ENCODE data around the gene APBB1.

Gene APBB1

DNA sequence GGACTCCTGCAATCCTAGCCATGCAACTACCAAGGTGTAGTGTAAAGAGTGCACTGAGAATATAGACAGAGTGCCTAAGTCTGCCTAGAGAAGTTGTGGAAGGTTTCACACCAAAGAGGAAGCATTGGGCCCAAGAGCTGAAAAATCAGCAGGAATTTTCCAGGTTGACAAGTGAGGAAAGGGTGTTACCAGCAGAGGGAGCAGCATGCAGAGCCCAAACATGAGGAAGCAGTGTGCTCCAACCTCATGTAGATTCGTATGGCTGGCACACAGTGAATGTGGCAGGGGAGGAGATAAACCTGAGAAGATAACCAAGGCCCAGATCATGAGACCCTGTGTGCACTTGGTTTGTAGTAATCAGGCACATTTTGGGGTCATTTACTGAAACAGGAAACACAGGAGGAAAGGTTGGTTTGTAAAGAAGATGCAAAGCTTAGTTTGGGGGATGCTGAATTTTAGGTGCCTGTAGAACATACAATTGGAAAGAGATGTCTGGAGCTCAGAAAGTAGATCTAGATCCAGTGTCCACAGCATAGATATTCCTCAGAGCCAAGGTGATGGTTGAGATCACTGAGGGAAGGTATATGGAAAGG lies 20.2 kb upstream of the APBB1 start:
- Histone ChIP-seq H3K27me3 (ENCODE audit: insufficient read depth, low read depth) (no peaks in the 10 kb centered on the region), H3K4me2 (no peak overlapping the region), H4K20me1 (ENCODE audit: insufficient read depth) (no peaks in the 10 kb centered on the region), H2AFZ (ENCODE audit: low read depth) (peak overlapping the region; percentile 14; the same call in 1 of the 2 replicates), H3K27ac (no peak overlapping the region), H3K79me2 (ENCODE audit: insufficient read depth, low read depth) (no peaks in the 10 kb centered on the region), H3K4me3 (IDR thresholded peaks at IDR 0.05; ENCODE audit: insufficient read depth, low read depth, low read length) (no peak overlapping the region), H3K36me3 (ENCODE audit: insufficient read depth) (no peaks in the 10 kb centered on the region), H3K9ac (no peak overlapping the region), H3K4me1 (ENCODE audit: low read depth, poor library complexity, severe bottlenecking) (no peaks in the 10 kb centered on the region)
- TF ChIP-seq, protein P1, sequence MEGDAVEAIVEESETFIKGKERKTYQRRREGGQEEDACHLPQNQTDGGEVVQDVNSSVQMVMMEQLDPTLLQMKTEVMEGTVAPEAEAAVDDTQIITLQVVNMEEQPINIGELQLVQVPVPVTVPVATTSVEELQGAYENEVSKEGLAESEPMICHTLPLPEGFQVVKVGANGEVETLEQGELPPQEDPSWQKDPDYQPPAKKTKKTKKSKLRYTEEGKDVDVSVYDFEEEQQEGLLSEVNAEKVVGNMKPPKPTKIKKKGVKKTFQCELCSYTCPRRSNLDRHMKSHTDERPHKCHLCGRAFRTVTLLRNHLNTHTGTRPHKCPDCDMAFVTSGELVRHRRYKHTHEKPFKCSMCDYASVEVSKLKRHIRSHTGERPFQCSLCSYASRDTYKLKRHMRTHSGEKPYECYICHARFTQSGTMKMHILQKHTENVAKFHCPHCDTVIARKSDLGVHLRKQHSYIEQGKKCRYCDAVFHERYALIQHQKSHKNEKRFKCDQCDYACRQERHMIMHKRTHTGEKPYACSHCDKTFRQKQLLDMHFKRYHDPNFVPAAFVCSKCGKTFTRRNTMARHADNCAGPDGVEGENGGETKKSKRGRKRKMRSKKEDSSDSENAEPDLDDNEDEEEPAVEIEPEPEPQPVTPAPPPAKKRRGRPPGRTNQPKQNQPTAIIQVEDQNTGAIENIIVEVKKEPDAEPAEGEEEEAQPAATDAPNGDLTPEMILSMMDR (conservative IDR thresholded peaks at IDR 0.05; ENCODE audit: low read depth, low read length): peak; percentile 65

DNA sequence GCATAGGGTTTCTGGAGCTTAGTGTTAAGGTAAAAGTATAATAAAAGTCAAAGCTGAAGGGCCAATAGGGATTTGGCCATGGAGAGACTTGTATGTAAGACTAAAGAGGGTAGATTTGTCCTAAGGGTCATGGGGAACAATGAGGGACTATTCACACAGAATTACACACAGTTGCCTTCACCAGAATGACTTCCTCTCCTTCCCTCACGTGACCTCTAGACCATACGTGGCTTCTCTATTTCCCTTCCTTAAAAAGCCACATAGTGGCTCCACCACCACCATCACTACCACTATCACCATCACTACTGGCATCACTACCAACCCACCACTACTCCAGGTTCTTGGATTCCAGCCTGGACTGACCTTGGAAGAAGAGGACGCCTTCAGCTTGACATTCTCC lies 19.1 kb upstream of the APBB1 start:
- Histone ChIP-seq H3K27ac (no peak overlapping the region), H3K4me3 (IDR thresholded peaks at IDR 0.05; ENCODE audit: insufficient read depth, low read depth, low read length) (no peak overlapping the region), H2AFZ (ENCODE audit: low read depth) (no peak overlapping the region), H3K4me1 (ENCODE audit: low read depth, poor library complexity, severe bottlenecking) (no peaks in the 10 kb centered on the region), H3K27me3 (ENCODE audit: insufficient read depth, low read depth) (no peaks in the 10 kb centered on the region), H3K79me2 (ENCODE audit: insufficient read depth, low read depth) (no peaks in the 10 kb centered on the region), H3K4me2 (no peak overlapping the region), H3K36me3 (ENCODE audit: insufficient read depth) (no peaks in the 10 kb centered on the region), H3K9ac (no peak overlapping the region), H4K20me1 (ENCODE audit: insufficient read depth) (no peaks in the 10 kb centered on the region)
- TF ChIP-seq, protein P1 (conservative IDR thresholded peaks at IDR 0.05; ENCODE audit: low read depth, low read length): no peak

DNA sequence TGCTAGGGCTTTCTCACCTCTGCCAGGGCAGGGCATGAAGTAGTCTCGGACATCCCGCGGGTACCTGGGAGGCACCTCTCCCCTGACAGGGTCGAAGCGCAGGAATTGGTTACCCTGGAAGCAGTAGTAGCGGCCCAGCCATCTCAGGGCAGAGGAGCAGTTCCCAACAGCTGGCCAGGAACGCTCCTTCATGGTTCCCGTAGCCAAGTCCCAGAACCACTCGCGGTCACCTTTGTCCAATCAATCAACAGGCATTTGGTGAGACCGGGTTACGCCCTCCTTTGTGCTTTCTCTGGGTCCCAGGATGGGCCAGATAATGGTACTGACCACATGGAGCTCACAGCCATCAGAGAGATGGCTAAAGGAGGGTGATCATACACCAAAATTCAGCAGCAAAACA lies 18.5 kb upstream of the APBB1 start:
- no peak overlapping the region for H2AFZ ChIP-seq (ENCODE audit: low read depth)
- no peaks in the 10 kb centered on the region for H3K79me2 ChIP-seq (ENCODE audit: insufficient read depth, low read depth)
- H3K9ac ChIP-seq: no peak overlapping the region

DNA sequence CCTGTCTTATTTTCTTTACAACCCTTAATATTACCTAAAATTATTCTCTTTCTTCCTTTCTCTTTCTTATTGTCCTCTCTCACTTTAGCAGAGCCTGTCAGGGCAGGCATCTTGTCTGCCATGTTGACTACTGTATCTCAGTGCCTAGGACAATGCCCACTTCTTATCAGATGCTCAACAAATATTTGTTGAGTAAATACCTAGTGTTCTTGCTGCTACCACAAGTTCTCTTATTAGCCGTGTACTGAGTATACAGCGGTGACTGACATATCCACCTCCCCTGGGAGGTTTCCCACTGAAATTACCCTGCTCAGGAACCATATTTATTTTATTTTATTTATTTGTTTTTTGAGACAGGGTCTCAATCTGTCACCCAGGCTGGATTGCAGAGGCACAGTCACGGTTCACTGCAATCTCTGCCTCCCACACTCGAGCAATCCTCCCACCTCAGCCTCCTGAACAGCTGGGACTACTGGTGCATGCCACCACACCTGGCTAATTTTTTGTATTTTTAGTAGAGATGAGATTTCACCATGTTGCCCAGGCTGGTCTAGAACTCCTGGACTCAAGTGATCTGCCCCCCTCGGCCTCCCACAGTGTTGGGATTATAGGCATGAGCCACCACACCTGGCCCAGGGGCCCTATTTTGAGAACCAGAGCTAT lies 15.2 kb upstream of the APBB1 start:
- no peak overlapping the region for H3K27ac ChIP-seq
- H3K36me3 ChIP-seq (ENCODE audit: insufficient read depth): no peaks in the 10 kb centered on the region
- H3K4me3 ChIP-seq (IDR thresholded peaks at IDR 0.05; ENCODE audit: insufficient read depth, low read depth, low read length): no peak overlapping the region
- no peaks in the 10 kb centered on the region for H4K20me1 ChIP-seq (ENCODE audit: insufficient read depth)
- H3K79me2 ChIP-seq (ENCODE audit: insufficient read depth, low read depth): no peaks in the 10 kb centered on the region
- H3K9ac ChIP-seq: no peak overlapping the region
- TF ChIP-seq, protein P1 (conservative IDR thresholded peaks at IDR 0.05; ENCODE audit: low read depth, low read length): no peak
- H3K27me3 ChIP-seq (ENCODE audit: insufficient read depth, low read depth): no peaks in the 10 kb centered on the region
- no peak overlapping the region for H3K4me2 ChIP-seq
- H3K4me1 ChIP-seq (ENCODE audit: low read depth, poor library complexity, severe bottlenecking): no peaks in the 10 kb centered on the region
- no peak overlapping the region for H2AFZ ChIP-seq (ENCODE audit: low read depth)

More for the DNA sequence above, 18.5 kb upstream of the APBB1 start:
- H3K4me1 ChIP-seq (ENCODE audit: low read depth, poor library complexity, severe bottlenecking): no peaks in the 10 kb centered on the region
- TF ChIP-seq, protein P1 (conservative IDR thresholded peaks at IDR 0.05; ENCODE audit: low read depth, low read length): no peak
- H4K20me1 ChIP-seq (ENCODE audit: insufficient read depth): no peaks in the 10 kb centered on the region
- no peaks in the 10 kb centered on the region for H3K27me3 ChIP-seq (ENCODE audit: insufficient read depth, low read depth)
- H3K4me3 ChIP-seq (IDR thresholded peaks at IDR 0.05; ENCODE audit: insufficient read depth, low read depth, low read length): no peak overlapping the region
- H3K36me3 ChIP-seq (ENCODE audit: insufficient read depth): no peaks in the 10 kb centered on the region
- H3K4me2 ChIP-seq: no peak overlapping the region
- H3K27ac ChIP-seq: no peak overlapping the region
